GM11168 (cell line): ENCODE measurements around the gene CENPA.
"Not testable (repeated sequence)": the region's sequence is repeated elsewhere in the genome, so short reads cannot be mapped to it uniquely, and the experiment has no call there.

Experiments used
- in situ Hi-C: fragments of 300-500 bp; cut with MboI; formaldehyde crosslinking; loops from one replicate; pipeline ENCODE4 v1.12.0; 2022; ENCODE audit warnings: low sequenced_read_pairs; ENCODE audit not compliant: unreplicated experiment

The CENPA gene

DNA sequence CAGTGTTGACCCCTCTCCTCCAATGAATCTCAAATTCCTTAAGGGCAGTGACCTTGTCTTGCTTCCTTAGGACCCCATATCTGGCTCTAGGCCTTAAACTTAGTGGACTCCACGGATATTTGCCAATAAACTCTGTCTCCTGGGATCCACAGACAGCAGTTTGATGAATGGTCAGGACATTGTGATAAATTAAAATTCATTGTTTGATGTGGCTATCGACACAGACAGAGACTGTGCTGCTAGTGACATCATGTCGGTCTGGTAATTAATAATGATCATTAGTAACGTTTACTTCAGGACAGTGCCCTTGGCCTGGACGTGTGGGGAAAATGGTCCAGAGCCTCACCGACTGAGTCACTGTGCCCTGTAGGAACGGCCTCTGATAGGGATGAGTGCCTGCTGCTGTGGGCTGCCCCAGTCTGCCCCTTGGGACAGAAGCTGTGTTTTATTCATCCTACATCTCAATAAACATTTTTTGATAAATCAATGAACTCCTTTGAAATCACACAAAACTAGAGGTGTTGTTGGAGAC, 27.0 kb upstream of the CENPA start:
- in situ Hi-C loops: loop anchor here (10.0 kb wide), 1 partner anchor 154 kb away; no protein-coding TSS in a partner anchor

DNA sequence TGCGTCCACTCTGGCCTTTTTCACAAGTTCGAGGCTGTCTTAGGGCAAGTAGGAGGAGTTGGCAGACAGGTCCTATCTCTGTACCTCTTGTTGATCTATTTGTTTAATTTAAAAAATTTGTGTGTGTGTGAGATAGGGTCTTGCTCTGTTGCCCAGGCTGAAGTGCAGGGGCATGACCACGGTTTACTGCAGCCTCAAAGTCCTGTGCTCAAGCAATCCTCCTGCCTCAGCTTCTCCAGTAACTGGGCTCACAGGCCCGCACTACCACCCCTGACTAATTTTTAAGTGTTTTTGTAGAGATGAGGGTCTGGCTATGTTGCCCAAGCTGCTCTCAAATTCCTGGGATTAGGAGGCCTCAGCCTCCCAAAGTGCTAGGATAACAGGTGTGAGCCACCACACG, 26.0 kb upstream of the CENPA start:
- in situ Hi-C loops: loop anchor here (10.0 kb wide), 1 partner anchor 155 kb away; no protein-coding TSS in a partner anchor

DNA sequence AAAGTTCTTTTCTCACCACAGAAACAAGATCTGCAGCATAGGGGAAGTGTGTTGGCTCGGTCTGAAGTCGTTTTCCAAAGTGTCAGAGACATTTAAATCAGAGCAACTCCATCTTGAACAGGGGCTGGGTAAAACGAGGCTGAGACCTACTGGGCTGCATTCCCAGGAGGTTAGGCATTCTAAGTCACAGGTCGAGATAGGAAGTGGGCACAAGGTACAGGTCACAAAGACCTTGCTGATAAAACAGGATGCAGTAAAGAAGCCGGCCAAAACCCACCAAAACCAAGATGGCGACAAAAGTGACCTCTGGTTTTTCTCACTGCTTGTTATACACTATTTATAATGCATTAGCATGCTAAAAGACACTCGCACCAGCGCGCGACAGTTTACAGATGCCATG, 24.9 kb upstream of the CENPA start:
- in situ Hi-C loops: not testable (repeated sequence)

DNA sequence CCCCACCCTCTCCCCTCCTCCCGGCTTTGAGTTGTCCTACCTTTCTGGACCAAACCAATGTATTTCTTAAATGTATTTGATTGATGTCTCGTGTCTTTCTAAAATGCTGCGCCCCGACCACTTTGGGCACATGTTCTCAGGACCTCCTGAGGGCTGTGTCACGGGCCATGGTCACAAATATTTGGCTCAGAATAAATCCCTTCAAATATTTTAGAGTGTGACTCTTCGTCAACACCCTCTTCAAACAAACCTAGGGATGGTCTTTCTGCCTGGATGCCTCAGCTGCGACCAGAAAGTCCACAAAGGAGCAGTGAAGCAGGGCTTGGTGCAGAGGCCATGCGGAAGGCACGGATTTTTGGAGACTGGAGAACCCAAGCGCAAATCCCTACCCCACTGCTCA, 22.8 kb upstream of the CENPA start:
- in situ Hi-C loops: no loop called here

DNA sequence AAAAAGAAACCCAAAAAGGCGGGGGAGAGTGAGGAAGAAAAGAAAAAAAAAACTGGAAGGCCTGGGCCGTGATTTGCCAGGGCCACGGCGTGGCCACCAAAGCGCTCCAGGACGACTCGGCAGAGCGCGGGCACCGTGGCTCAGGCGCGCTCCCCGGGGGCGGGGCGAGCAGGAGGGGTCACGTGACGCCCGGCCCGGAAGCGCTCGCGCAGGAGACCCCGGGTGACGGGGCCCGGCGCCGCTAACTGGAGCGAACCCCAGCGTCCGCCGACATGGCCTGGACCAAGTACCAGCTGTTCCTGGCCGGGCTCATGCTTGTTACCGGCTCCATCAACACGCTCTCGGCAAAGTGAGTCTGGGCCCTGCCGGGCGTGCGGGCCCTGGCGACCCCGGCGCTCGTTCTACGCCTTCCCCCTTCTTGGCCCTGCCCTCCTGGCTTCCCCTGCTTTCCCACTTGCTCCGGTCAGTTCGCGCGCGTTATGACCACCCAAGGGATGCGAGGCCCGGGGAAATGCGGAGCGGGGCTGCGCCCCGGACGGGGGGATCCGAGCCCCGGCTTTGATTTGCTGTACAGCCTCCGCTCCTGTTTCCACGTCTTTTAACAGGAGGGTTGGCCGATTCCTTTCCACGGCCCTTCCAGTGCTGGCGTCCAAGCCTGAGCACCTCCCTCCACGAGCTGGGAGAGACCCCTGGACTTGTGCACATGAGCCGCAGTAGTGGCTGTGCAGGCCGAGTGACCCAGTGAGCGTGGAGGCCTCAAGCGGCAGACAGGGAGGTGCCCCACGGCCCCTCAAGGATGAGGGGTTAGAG, 21.6 kb upstream of the CENPA start, which contains the start of gene SLC35F6:
SLC35F6 (plus strand) TSS at position 207 of the 810 bp plus-strand sequence; CDS start at position 273, 66 bp downstream.
- in situ Hi-C loops: no loop called here

DNA sequence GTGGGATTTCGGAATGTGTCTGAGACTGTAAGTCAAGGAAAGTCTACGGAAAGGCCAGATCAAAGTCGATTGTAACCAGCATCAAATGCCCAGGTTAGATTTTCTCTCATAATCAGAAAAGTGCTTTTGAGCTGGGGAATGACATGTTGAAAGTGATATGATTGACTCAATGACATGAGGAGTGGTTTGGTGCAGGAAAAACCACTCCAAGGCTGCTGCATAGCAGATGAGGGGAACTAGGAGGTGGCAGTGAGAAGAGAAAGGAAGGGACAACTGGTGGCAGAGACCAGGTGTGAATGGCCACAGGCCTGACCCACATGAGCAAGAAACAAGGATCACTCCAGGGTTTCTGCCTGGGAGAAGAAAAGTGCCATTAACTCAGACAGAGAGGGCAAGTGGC, 20.9 kb upstream of the CENPA start:
- in situ Hi-C loops: no loop called here

DNA sequence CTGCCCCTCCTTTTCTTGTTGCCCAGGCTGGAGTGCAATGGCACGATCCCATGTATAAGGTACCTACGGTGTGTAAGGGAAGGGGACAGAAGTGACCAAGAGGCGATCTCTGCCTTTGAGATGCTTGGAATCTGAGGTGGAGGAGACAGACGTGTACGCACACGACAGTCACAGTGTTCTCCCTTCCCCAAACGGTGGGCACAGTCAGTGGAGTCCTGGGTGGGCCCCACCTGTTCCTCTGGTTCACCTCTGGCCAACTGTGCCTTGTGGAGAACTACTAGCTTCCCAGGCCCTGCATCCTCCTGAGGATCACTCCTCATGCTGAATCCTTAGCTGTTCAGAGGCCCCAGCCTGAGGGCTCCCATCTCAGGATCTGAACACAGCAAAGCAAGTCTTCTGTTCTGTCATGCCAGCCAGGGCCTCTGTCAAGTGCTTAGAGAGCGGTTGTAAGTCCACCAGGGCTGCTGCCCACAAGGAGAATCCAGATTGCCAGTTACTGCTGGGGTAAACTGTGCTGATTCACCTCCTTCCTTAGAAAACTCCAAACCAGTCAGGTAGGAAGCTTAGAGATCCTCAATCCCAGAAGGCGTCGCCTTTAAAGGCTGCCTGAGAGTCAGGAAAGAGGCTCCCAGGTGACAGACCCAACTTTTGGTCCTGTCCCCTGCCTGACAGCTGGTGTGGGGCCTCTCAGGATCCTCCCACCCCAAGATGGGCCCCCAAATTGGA, 20.2 kb upstream of the CENPA start:
- in situ Hi-C loops: no loop called here

DNA sequence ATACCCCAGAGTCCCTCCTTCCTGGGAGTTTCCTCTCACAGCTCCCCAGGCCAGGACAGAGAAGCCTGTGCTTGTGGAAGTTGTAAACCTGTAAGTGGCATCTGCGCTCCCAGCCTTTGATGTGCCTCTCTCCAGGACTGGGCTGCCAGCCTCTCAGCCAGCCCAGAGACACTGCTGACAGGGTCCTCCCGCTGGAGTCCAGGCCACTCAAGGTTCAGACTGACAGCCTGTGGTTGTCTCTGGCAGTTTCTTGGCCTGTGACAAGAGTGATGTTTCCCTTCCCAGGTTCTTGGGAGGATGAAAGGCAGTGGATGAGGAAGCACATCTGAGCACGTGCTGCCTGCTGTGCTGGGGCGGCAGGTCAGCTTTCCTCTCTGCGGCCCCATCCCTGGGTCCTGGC, 18.7 kb upstream of the CENPA start:
- in situ Hi-C loops: no loop called here

DNA sequence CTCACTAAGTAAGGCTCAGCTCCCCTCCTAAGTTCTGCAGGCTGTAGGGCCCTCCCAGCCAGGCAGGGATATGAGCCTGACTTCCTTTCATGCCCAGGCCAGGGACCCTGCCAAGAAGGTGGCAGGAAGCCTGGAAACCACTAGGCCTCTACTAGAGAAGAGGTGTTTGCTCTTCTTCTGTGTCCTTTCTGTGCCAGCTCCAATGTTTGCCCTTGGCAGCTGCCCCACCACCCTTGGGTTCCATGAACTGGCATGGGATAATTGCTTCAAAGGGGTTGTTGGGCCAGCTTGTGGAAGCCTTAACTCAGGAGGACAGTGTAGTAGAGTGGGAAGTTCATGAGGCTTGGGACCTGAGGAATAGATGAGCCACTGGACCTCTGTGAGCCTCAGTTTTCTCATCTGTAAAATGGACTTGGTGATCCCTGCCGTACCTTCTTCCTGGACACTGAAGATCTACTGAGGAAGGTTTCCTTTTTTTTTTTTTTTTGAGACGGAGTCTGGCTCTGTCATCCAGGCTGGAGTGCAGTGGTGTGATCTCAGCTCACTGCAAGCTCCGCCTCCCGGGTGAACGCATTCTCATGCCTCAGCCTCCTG, 17.9 kb upstream of the CENPA start:
- in situ Hi-C loops: no loop called here

DNA sequence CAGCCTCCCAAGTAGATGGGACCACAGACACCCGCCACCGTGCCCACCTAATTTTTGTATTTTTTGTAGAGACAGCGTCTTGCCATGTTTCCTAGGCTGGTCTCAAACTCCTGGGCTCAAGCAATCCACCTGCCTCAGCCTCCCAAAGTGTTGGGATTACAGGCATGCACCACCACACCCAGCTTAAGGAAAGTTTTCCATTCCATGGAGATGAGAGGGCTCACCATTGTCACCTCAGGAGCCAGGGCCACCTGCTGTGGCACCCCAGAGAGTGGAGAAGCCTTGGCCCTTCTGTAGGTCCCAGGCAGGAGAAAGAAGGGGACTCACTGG, 17.1 kb upstream of the CENPA start:
- in situ Hi-C loops: no loop called here

DNA sequence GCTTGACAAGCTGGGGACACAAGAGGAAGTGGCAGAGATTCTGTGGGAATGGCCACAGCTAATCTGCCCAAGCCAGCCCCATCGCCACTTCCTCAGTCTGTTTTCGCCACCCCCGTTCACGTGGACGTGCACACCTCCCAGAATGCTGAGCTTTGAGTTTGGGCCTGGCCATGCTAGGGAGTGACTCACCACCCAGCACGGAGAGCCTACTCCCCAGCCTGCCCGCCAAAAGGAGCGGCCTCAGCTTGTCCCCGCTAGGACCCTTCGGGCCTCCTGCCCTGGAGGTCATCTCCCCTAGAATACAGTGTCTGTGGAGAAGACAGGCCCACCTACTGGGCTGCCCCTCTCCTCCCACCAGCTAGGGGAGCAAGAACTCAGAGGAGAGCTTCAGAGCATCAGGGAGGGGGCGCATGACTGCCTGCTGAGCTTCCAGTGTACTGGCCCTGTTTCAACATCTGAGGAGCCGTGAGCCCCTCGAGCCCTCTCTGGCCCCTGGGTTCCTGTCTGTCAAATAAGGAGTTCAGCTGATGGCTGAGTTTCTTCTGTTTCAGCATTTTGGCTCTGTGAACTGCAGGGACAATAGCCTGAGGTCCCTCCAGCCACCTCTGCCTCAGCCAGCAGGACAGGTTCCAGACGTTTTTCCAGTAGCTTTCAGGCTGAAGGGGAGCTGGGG, 16.6 kb upstream of the CENPA start:
- in situ Hi-C loops: no loop called here

DNA sequence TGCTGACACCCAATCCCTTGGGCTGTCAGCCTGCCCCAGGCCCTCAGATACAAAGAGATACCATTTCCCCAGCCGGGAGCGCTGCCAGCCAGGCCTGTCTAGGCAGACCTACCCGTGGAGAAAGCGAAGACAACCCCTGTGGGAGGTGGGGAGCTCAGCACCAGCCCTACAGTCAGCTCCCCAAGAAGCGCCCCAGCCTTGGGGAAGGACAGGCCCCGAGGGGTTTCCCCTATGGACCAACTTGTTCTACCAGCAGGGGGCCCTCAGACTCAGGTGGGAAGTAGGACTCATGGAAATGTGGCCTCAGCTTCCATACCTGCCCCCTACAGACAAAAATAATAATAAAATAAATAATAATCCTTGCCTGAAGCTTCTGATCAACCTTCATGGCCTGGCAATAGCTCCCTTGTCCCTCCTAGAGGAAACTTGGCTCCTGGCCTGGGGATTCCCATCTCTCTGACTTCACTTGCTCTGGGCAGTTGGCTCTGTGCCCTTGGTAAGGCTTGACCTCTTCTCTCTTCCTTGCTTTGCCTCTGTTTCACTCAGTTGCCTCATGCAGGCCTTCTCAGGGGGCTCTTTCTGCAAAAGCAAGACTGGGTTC, 14.8 kb upstream of the CENPA start:
- in situ Hi-C loops: no loop called here

DNA sequence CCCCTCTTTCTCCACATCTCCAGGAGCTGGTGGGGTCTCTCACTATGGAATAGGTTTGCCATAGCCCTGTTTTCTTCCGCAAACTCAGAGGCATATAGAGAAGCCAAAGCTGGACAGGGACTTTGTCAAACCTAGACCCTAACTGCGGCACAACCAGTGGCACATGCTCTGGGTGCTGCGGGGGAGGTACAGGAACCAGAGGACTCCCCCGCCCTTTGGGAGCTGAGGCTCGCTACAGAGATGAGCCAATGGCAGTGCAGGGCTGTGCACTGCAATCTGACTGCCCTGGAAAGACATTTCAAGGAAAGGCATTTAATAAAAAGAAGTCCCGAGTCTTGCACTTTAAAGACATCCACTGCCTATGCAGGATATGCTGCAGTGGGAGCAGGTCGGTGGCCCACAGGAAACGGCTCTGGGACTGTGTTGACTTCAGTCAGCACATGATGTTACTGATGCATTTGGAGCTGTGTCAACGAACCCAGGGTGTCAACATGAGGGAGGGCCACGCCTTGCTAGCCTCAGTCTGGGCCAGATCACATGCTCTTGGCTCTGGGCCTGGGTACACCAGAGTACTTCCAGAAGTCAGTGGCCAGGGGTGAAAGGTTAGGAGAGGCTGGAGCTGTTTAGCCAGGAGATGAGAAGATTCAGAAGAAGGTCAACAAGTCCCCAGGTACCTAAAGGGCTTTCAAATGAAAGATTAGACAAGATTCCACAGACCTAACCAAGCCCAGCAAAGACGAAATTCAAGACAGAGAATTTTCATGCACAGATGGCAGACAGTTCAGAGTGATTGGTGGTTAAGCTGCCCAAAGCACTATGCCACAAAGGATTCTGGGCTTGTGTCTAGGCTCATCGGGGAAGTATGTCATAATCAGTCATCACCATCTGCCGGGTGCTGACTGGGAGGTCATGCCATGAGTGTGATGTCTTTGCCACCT, 13.5 kb upstream of the CENPA start:
- in situ Hi-C loops: no loop called here

DNA sequence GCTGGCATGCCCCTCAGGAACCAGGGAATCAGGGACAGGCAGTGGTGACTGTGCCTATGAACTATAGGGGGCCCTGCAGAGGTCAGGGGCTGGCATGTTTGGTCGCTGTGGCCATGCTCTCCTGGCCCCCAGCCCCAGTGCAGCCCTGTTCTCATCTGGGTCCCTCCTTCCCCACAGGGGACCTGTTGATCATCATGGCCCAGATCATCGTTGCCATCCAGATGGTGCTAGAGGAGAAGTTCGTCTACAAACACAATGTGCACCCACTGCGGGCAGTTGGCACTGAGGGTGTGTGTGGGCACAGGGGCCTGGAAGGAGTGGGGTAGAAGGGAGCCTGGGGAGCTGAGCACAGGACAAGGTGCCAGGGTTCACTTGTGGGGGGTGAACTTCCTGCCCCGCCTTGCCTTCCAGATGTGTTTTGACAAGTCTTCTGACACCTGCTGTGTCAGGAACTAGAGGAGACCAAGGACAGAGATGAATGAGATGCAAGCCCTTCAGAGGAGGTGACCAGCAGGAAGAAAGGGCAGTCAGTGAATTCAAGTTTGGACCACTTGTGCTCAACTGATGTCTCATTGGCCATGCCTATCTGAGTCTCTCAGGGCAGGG, 9.6 kb upstream of the CENPA start:
- in situ Hi-C loops: no loop called here

DNA sequence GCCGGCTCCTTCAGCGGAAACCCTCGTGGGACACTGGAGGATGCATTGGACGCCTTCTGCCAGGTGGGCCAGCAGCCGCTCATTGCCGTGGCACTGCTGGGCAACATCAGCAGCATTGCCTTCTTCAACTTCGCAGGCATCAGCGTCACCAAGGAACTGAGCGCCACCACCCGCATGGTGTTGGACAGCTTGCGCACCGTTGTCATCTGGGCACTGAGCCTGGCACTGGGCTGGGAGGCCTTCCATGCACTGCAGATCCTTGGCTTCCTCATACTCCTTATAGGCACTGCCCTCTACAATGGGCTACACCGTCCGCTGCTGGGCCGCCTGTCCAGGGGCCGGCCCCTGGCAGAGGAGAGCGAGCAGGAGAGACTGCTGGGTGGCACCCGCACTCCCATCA, 7.8 kb upstream of the CENPA start:
- in situ Hi-C loops: no loop called here

DNA sequence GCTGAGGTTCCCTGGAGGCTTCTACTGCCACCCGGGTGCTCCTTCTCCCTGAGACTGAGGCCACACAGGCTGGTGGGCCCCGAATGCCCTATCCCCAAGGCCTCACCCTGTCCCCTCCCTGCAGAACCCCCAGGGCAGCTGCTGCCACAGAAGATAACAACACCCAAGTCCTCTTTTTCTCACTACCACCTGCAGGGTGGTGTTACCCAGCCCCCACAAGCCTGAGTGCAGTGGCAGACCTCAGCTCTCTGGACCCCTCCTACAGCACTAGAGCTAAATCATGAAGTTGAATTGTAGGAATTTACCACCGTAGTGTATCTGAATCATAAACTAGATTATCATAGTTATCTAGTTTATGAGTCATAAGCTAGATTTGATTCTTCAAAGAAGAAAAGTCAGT, 7.3 kb upstream of the CENPA start:
- in situ Hi-C loops: no loop called here

DNA sequence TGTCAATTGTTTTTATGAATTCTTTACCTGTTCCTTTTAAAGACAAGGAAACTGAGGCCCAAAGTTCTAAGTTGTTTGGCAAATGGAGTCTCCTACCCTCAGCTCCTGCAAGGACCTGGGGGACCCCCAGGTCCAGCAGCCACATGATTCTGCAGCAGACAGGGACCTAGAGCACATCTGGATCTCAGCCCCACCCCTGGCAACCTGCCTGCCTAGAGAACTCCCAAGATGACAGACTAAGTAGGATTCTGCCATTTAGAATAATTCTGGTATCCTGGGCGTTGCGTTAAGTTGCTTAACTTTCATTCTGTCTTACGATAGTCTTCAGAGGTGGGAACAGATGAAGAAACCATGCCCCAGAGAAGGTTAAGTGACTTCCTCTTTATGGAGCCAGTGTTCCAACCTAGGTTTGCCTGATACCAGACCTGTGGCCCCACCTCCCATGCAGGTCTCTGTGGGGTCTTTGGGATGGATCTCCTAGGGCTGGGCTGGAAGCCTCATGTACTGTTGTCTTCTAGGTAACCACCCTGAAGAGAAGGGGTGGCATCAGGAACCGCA, 5.6 kb upstream of the CENPA start:
- in situ Hi-C loops: no loop called here
